HG02840 (cell line): ENCODE data around the gene TNFAIP1.
"Not testable (repeated sequence)": the region's sequence is repeated elsewhere in the genome, so short reads cannot be mapped to it uniquely, and the experiment has no call there.

ENCODE experiments used
- ATAC-seq: cut with Tn5 transposase; IDR thresholded peaks from one replicate; pipeline ENCODE4 v1.9.1; 2021; ENCODE audit warnings: mild to moderate bottlenecking, moderate library complexity, moderate number of reproducible peaks; ENCODE audit not compliant: unreplicated experiment, low FRiP score

TNFAIP1 gene, protein sequence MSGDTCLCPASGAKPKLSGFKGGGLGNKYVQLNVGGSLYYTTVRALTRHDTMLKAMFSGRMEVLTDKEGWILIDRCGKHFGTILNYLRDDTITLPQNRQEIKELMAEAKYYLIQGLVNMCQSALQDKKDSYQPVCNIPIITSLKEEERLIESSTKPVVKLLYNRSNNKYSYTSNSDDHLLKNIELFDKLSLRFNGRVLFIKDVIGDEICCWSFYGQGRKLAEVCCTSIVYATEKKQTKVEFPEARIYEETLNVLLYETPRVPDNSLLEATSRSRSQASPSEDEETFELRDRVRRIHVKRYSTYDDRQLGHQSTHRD

DNA sequence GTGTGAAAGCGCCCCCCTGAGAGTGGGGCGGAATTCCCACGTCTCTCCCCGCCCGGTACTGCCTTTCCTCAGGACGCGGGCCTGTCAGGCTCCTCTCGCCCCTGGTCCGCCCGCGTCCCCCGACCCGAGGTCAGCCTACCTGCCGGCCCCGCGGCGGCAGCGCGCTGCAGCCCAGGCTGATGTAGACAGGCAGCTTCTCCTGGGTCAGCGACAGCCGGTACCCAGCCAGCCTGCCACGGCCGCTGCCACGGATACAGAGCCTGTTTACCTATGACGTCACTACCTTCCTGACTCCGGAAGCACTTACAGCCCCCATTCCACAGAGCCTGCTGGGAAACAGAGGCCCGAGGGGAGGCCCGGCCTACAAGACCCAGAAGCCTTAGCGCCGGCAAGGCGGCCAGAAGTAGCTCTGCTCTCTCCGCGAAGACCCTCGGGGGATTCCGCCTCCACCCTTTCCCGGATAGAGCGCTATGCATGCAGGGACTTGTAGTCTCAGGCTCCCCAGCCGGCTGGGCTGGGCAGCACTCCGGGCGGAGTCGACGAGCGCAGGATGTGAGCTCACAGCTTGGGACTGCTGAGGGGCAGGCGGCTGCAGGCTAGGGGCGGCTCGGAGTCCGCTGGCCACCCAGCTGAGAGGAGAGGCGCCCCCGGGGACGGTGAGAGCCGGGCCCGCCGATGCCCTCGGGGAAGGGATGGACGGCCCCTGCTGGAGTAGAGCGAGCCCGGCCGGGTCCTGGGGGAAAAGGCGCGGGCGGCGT lies at the start of gene TNFAIP1, which contains the start of gene IFT20:
TSS of gene TNFAIP1 (plus strand) at position 561 of the 758 bp plus-strand sequence. CDS start 3,761 bp downstream, outside the sequence.
TSS of gene IFT20 (minus strand) at position 272 of the 758 bp plus-strand sequence. CDS start 3,487 bp downstream, outside the sequence.
- peak; percentile 97 for ATAC-seq

DNA sequence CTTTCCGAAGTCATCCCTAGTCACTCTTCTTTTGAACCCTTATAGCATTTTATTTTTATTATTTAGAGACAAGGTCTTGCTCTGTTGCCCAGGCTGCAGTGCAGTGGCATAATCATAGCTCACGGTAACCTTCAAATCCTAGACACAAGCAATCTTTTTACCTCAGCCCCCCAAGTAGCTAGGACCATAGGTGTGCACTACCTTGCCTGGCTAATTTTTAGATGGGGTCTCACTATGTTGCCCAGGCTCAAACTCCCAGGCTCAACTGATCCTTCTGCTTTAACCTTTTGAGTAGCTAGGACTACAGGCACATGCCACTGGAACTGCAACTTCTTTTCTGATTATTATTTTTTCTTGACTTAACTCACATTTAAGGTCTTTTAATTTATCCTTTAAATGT lies 49.6 kb upstream of the TNFAIP1 start:
- no peak for ATAC-seq

DNA sequence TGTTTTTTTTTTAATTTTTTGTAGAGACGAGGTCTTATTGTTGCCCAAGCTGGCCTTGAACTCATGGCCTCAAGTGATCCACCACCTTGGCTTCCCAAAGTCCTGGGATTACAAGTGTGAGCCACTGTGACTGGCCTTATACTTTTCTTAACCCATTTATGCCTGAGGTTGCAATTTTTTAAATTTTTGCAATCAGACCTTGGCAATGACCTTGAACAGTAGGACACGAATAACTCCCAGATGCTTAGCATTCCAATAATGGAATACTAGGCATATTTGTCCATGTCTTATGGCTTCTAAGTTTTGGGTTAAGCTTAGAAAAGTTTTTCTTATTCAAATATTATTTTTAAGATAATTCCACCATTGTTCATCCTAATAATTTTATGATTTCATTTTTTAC lies 44.9 kb upstream of the TNFAIP1 start:
- ATAC-seq, result no peak

DNA sequence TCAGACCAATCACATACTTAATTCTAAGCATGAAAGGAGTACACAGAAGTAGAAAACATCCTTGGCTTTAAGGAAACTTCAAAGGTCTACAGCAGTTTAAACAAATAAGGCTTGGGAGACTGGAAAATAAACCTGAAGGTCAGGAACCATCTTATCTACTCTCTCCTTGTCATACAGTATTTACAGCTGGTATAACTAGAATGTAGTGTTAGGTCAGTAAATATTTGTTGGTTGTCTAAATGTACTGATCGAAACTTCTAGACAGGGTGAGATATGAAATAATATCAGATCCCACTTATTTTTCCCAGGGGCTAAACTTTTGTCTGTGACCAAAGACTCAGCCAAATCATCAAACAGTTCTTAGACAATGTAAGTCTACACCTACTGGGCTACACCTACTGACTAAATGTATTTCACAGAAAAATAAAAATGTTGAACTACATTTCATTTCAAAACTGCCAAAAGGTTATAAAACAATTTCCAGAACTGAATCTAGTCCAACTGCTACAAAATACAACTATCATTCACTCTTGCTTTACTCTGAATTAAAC lies 43.7 kb upstream of the TNFAIP1 start:
- ATAC-seq, result no peak

DNA sequence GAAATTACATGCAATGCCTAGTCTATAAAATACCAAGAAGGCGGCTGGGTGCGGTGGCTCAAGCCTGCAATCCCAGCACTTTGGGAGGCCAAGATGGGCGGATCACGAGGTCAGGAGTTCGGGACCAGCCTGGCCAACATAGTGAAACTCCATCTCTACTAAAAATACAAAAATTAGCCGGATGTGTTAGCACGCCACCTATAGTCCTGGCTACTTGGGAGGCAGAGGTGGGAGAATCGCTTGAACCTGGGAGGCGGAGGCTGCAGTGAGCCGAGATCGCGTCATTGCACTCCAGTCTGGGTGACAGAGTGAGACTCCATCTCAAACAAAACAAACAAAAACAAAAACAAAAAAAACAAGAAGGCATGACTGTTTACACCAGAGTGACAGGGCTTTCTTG lies 42.7 kb upstream of the TNFAIP1 start:
- not testable (repeated sequence) for ATAC-seq

DNA sequence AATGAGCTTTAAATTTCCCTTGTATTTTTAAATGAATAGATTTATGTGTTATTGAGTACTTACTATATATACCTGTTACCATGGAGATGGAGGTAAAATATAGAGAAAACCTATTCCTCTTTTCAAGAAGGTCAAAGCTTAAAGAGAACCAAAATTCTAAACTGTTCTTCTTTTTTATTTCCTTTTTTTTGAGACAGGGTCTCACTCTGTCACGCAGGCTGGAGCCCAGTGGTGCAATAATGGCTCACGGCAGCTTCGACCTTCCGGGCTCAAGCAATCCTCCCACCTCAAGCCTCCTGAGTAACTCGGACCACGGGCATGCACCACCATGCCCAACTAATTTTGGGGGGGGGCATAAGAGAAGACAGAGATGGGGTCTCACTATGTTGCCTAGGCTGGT lies 41.6 kb upstream of the TNFAIP1 start:
- no peak for ATAC-seq

DNA sequence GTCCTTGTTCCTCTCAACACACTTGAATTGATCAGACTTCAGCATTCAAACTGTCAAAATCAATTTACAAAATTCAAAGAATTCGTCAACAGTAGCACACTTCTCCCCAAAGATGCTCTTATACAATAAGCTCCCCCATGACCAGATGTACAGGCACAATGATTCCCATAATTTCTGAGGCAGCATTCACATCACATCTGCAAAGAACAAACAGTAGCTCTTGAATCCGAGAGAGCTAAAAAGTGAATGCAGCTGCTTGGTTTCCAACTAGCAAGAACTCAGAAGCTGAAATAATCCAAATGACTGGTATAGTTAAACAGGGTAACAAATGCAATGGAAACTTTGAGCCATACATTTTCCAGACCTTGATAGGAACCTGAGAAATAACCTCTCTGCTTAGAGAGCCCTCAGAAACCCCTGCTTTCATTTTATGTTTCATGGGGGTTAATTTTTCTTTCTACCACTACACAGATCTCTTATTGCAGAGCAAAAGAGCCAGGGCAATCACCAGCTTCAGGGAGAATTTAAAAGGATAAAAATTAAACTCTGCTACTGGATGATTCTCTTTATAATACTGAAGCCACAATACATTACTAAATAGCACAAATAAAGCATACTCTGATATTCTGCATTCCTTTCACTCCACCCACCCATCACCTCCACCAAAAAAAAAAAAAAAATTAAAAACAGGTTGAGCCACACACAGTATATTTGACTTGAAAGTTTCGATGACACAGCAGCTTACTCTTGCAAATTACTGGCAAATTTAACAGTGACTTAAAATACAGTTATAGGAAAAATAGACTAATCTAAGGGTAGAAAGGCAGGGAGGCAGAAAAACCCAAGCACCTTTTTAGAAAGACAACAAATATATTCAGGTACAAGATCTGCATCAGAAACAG lies 39.6 kb upstream of the TNFAIP1 start:
- ATAC-seq, result no peak

DNA sequence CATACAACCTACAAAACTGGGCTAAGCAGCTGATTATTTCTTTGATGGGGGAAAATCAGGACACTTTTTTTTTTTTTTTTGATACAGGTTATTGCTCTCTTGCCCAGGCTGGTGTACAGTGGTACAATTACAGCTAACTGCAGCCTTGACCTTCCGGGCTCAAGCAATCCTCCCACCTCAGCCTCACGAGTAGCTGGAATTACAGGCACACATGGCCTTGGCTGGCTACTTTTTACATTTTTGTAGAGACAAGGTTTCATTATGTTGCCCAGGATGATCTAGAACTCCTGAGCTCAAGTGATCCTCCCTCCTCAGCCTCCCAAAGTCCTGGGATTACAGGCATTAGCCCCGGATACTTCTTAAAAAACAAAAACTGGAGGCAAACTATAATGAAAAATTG lies 37.1 kb upstream of the TNFAIP1 start:
- no peak for ATAC-seq

DNA sequence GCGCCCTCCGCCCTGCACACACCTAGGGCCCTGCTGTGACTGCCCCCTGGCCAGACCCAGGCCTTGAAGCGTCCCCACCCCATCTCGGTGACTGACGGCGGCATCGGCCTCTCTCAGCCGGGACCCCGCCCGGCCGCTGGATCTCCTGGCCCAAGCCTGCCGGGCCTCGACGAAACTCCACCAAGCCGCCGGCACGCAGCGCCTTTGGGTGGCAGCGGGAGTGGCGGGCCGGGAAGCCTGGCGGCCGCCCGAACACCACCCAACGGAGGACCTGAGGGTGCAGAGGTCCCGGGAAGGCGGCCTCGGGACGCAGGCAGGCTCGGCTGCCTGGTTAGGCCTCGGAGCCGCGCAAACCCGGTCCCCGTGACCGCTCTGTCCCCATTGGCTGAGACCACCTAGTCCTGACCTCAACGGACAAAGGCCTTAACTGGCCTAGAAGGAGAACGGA lies 28.6 kb upstream of the TNFAIP1 start:
- no peak for ATAC-seq

DNA sequence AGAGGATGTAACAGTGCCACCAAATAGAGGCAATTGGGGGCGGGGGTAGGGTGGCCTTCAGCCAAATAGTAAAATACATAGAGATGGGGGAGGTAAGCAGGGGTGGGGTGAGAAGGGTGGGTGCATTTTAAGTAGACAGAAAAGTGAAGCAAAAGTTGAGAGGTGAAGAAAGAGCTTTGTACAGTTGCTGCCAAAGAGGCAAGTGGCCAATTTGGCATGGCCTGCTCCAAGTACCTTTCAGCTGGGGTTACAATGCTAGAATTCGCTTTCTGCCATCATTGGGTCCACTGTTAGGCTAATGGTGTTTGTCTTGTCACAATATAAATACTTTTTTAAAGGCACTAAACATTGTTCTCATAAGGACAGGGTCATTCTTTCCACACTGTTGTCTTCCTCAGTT lies 21.7 kb upstream of the TNFAIP1 start:
- ATAC-seq, result no peak

DNA sequence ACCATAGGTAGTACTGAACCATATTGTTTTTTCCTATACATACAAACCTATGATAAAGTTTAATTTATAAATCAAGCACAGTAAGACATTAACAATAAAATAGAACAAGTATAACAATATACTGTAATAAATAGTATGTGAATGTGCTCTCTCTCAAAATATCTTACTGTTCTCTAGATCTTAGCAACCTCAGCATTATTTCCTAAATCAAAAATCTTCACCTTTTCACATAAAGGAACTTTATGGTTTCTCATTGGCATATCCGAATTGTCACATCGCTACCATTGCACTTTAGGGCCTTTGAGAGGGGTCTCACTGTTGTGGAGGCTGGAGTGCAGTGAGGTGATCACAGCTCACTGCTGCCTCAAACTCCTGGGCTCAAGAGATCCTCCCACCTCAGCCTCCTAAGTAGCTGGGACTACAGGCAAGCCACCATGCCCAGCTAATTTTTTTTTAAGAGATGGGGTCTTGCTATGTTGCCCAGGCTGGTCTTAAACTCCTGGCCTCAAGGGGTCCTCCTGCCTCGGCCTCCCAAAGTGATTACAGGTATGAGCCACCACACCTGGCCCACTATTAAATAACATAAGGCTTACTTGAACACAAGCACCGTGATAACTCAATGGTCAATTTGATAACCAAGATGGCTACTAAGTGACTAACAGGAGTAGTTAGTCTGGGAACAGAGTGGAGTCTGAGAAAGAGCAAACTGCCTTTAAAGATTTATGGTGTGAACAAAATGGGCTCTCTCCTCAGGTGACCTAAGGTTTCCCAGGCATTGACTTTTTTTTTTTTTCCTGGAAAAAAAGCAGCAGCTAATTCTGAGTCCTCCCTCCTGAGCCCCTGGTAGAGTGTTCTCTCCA lies 19.5 kb upstream of the TNFAIP1 start:
- no peak for ATAC-seq

DNA sequence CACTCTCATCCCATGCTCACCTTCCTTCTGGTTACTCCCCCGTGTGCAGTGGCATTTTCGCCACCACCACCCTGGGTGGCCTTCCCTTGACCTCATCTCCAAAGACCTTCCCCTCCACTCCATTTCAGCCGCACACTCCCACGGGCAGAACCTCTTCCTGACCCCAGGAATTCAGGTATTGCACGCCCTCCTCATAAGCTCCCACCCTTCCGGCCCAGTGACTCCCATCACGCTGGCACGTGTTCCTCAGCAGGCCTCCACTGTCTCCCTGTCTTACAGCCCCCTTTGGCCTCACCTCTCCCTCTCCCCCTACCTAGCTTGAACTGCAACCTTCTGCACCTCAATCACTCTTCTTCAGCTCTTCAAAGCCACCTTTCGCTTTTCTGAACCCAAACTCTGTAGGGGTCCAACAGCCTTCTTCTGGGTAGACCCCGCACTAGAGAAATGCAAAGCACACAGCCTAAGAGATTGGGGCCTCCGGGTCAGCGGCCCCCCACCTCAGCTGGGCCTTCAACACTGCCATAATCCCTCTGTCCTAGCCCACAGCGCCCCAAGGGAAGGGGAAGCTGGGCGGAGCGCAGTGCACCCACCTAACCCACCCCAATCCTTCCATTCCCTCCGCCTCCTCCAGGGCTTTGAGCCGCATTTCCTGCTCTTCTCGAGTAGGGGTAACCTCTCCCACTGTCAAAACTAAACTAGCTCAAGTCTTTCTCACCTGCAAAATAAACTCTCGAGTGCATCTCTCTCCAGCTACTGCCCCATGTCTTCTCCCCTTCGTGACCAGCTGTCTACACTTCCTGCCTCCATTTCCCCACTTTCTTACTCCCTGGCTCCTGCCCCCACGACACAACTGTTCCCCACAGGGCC lies 18.2 kb upstream of the TNFAIP1 start:
- no peak for ATAC-seq

DNA sequence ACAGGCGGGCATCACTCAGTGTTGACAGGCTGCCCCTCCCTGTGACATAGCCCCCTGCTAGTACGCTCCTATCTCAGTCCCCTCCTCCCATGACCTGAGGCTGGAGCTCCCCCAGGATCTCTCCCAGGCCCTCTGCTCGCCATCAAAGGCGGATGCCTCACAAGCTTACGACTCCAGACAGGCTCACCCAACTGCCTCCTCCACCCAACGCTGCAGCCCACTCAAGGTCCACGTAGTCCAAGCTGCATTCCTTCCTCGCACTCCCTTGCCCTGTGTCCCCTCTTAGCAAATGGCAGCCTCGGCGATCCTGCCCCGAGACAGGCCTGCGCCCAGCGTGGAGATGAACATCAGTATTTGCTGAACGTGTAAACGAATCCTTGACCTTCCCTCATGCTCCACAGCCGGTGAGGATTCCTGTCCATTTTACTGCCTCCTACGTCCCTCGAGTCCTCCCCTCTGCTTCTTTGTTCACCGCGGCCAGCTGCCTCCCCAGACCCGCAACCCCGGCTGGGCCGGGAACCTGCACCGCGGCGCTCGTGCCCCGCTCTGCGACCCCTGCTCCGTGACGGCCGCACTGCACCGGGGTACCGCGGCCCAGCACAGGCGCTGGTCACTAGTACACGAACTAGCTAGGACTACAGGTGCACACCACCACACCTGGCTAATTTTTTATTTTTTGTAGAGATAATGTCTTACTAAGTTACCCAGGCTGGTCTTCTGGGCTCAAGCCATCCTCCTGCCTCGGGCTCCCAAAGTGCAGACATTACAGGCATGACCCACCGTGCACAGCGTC lies 17.4 kb upstream of the TNFAIP1 start:
- ATAC-seq, result peak; percentile 5

DNA sequence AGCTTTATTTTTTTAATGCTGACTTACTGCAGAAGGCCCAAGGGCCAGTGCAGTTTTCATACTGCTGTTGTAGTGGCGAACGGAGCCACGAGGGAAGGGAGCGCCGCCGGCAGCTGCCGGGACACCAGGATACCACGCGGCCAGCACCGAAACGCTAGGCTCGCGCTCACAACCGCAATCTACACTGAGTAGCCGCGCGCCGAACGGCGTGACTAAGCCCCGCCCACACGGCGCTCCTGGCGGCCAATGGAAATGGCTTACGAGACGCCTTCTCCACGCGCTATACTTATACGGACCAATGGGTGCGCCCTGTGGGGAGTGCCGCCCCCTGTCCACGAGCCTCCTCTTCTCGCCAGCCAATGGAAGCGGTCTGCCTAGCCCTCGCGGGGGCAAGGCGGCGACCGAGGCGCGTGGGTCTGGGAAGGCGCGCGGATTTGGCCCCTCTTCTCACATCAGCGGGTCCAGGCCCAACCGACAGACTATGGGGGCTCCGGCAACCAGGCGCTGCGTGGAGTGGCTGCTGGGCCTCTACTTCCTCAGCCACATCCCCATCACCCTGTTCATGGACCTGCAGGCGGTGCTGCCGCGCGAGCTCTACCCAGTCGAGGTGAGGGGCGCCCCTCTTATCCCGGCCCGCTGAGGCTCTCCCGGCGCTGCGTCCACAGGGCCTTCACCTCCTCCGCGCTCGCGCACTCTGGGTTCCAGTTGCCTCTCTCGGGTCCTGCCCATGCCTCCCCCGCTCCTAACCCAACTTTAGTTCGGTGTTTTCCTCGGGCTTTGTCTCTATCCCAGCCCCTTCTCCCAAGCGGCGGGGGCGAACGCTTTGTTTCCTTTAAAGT lies 16.6 kb upstream of the TNFAIP1 start, which contains the start of gene TMEM97:
TSS of gene TMEM97 (plus strand) at position 442 of the 839 bp plus-strand sequence. CDS start at position 482, 40 bp downstream.
- peak; percentile 94 for ATAC-seq

DNA sequence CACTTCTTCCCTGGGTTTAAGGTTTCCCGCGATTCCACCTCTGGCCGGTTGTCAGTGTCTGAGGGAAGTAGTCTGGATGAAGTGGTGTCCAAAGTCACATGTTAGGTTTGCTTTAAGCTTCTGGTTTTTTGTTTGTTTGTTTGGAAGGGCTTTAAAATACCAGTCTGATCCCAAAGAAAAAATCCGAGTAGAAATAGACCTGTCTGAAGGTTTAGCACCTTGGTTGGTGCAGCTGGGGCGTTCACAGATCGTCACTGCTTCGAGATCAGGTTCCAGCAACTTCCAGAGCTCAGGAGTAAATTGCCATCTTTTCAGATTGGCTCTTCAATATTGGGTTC lies 16.0 kb upstream of the TNFAIP1 start:
- ATAC-seq, result no peak

DNA sequence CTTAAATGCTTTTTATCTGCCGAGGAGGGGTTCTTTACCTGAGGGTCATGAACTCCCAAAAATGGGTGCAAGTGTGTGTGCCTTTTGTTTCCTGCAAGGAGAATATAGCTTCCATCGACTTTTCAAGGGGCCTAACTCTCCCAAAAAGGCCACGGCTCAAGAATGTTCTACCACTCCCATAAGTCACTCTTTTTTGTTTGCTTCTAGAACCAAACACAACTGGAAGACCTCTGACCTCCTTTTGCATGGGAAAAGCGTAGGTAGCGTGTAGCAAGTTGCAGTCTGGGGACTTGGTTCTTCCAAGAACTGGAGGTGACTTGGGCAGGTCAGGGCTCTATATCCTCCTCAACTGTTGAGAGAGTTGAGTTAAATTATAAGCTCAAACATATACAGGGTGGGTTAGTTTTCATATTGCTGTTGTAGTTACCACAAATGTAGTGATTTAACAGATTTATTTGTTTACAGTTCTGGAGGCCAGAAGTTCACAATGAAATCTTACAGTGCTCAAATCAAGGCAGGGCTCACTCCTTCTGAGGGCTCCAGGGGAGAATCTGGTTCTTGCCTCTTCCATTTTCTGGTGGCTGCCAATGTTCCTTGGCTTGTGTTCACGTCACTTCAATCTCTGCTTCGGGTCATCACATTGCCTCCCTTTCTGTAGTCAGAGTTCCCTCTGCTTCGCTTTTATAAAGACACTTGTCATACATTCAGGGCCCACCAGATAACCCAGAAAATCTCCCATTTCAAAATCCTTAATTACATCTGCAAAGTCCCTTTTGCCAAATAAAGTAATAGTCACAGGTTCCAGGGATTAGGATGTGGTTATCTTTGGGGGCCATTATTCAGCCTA lies 15.1 kb upstream of the TNFAIP1 start:
- no peak for ATAC-seq
